Stimulated activated CD4-positive, alpha-beta T cell treated with anti-CD3 and anti-CD28 coated beads, Interleukin-2, amount 100 ng/mL, for 48 hours (primary cell): ENCODE measurements around the gene VIP.
"Not testable (repeated sequence)": the region's sequence is repeated elsewhere in the genome, so short reads cannot be mapped to it uniquely, and the experiment has no call there.

Source experiments
- DNase-seq, 2 donors: peaks; one replicate each; pipeline ENCODE4 v3.0.0-alpha.2; 2020

Gene VIP

GRCh38 chr6:152750694-152751093 lies at the start of gene VIP:
TSS of gene VIP (plus strand) at chr6:152750797. CDS start at chr6:152752178, 1,381 bp downstream.
- DNase-seq: no peak

GRCh38 chr6:152701081-152701862 lies 49.3 kb upstream of the VIP start:
- DNase-seq: no peak

- DNase-seq: no peak
These were observed 48.7 kb upstream of the VIP start for GRCh38 chr6:152701863-152702401.

GRCh38 chr6:152703750-152704149 lies 46.8 kb upstream of the VIP start:
- not testable (repeated sequence) for DNase-seq

- DNase-seq: no peak
These were observed 45.3 kb upstream of the VIP start for GRCh38 chr6:152705327-152705726.

GRCh38 chr6:152716322-152716721 lies 34.3 kb upstream of the VIP start:
- DNase-seq: no peak

- DNase-seq: no peak
These were observed 29.6 kb upstream of the VIP start for GRCh38 chr6:152720974-152721373.

GRCh38 chr6:152721956-152722355 lies 28.6 kb upstream of the VIP start:
- DNase-seq: no peak

GRCh38 chr6:152723398-152723797 lies 27.2 kb upstream of the VIP start:
- no peak for DNase-seq

- no peak for DNase-seq
These were observed 24.3 kb upstream of the VIP start for GRCh38 chr6:152726313-152726712.

- DNase-seq: no peak
These were observed 23.1 kb upstream of the VIP start for GRCh38 chr6:152727507-152727906.

GRCh38 chr6:152734630-152735029 lies 16.0 kb upstream of the VIP start:
- no peak for DNase-seq

- DNase-seq: no peak
These were observed 13.8 kb upstream of the VIP start for GRCh38 chr6:152736687-152737273.

- DNase-seq: no peak
These were observed 5.0 kb upstream of the VIP start for GRCh38 chr6:152745509-152746171.

- DNase-seq: no peak
These were observed 4.4 kb upstream of the VIP start for GRCh38 chr6:152746172-152746553.

- DNase-seq: no peak
These were observed 1.8 kb upstream of the VIP start for GRCh38 chr6:152748843-152749242.

GRCh38 chr6:152749336-152749735 lies 1.3 kb upstream of the VIP start:
- DNase-seq: no peak

- DNase-seq: no peak
These were observed 14.7 kb downstream of the VIP start for GRCh38 chr6:152765331-152765730.

GRCh38 chr6:152769159-152769558 lies 18.6 kb downstream of the VIP start:
- no peak for DNase-seq

- DNase-seq: no peak
These were observed 19.4 kb downstream of the VIP start for GRCh38 chr6:152769993-152770392.

- DNase-seq: no peak
These were observed 20.6 kb downstream of the VIP start for GRCh38 chr6:152771061-152771687.

GRCh38 chr6:152775428-152775827 lies 24.8 kb downstream of the VIP start:
- DNase-seq: no peak

- no peak for DNase-seq
These were observed 26.2 kb downstream of the VIP start for GRCh38 chr6:152776833-152777232.
